ENCODE data around the gene MAPK8. TPM values are rescaled to one million over a fixed set of nuclear protein-coding genes. Genes with fewer than 3 reads are reported as not detected.

MAPK8 gene
- total and polyA plus RNA-seq, 9 of the 15 experiments (the other 6 are each of a cell fraction or from before 2014, with no cell fraction given): 6.4 to 159 (median 71.0) TPM

- no peak for TF ChIP-seq E4F1 (CRISPR knock-in tag; IDR thresholded peaks at IDR 0.05; ENCODE audit: borderline replicate concordance)
Observed at GRCh38 chr10:48444861-48445841, 138.7 kb downstream of the MAPK8 start (continued).

- TSS peak; percentile 50 for BruUV-seq (replicated peaks)
Observed at GRCh38 chr10:48445932-48446331, 139.5 kb downstream of the MAPK8 start.

More at GRCh38 chr10:48445932-48446331, 139.5 kb downstream of the MAPK8 start:
- POLR2A ChIA-PET: interaction anchor here (0.6 to 2.5 kb wide), 7 partner anchors 9 to 79 kb away, joined by 3 to 17 read pairs (median 4); no protein-coding TSS in a partner anchor
- Histone ChIP-seq H3K9ac (ENCODE audit: insufficient read depth in 1 of 2, low read depth in 2 of 2, low read length in 2 of 2) (peak overlapping the region in 1 of 2 experiments; percentile 53; a peak in 1 of 4 replicates), H3K4me3 (no peak overlapping the region), H3K9me3 (replicated peaks; ENCODE audit: control insufficient read depth, insufficient read depth, low read depth, low read length) (no peaks in the 10 kb centered on the region), H3K79me2 (ENCODE audit: control insufficient read depth, insufficient read depth, low read length) (no peaks in the 10 kb centered on the region), H3K4me1 (replicated peaks in 1 of 2; ENCODE audit: control insufficient read depth in 2 of 2, insufficient read depth in 2 of 2, low read length in 2 of 2) (peaks cover 0 to 22% of the 10 kb centered on the region in 2 experiments), H3K9me1 (ENCODE audit: control insufficient read depth, insufficient read depth, low read length) (no peaks in the 10 kb centered on the region), H3K4me2 (ENCODE audit: insufficient read depth, low read length) (no peak overlapping the region), H3K36me3 (ENCODE audit: control insufficient read depth, insufficient read depth, low read length) (peaks cover 75% of the 10 kb centered on the region; the same call in 2 of the 3 replicates), H3K27ac (ENCODE audit: extremely low read depth, low read depth, low read length) (no peak overlapping the region), H4K20me1 (replicated peaks; ENCODE audit: control insufficient read depth, insufficient read depth, low read length) (no peaks in the 10 kb centered on the region), H3K27me3 (ENCODE audit: control insufficient read depth in 2 of 2, insufficient read depth in 2 of 2, low read length in 2 of 2) (no peaks in the 10 kb centered on the region), H2AFZ (ENCODE audit: low read depth, low read length) (no peak overlapping the region)
- in situ Hi-C loops (cut with MboI): loop anchor here (5.0 kb wide), 1 partner anchor 56 kb away; no protein-coding TSS in a partner anchor
- intact Hi-C loops (cut with micrococcal nuclease): no loop called here
- WGBS (ENCODE audit: insufficient coverage, low coverage, missing lambda C conversion rate): 91% methylated on average over 7 of the region's 7 CpGs
- TF ChIP-seq ILF3 (IDR thresholded peaks at IDR 0.05; ENCODE audit: borderline replicate concordance) (no peak), MEIS2 (IDR thresholded peaks at IDR 0.05; ENCODE audit: partially characterized antibody) (no peak), XRCC3 (IDR thresholded peaks at IDR 0.05) (no peak), ZNF740 (CRISPR knock-in tag; IDR thresholded peaks at IDR 0.05) (no peak), ZNF740 (tag; IDR thresholded peaks at IDR 0.05) (no peak), SIN3A (IDR thresholded peaks at IDR 0.05; ENCODE audit: borderline replicate concordance in 2 of 2, control insufficient read depth in 1 of 2, low read depth in 2 of 2, low read length in 2 of 2) (no peak)
- DNase-seq (ENCODE audit: extremely low read depth in 1 of 4, low spot score in 3 of 4): no peak
- no peak for FAIRE-seq
- no peak for ATAC-seq
- CTCF ChIA-PET (ENCODE audit: low intra/inter-chr PET ratio): interaction anchor here (5.3 kb wide), 1 partner anchor 60 kb away, joined by 63 read pairs; no protein-coding TSS in a partner anchor

All from K562 (cell line).